Measurements from ENCODE around the gene SRSF7. TPM values are rescaled to one million over a fixed set of nuclear protein-coding genes. Genes with fewer than 3 reads are reported as not detected.
"Not testable (repeated sequence)": the region's sequence is repeated elsewhere in the genome, so short reads cannot be mapped to it uniquely, and the experiment has no call there.

Gene SRSF7
- 284 TPM for polyA plus RNA-seq

DNA sequence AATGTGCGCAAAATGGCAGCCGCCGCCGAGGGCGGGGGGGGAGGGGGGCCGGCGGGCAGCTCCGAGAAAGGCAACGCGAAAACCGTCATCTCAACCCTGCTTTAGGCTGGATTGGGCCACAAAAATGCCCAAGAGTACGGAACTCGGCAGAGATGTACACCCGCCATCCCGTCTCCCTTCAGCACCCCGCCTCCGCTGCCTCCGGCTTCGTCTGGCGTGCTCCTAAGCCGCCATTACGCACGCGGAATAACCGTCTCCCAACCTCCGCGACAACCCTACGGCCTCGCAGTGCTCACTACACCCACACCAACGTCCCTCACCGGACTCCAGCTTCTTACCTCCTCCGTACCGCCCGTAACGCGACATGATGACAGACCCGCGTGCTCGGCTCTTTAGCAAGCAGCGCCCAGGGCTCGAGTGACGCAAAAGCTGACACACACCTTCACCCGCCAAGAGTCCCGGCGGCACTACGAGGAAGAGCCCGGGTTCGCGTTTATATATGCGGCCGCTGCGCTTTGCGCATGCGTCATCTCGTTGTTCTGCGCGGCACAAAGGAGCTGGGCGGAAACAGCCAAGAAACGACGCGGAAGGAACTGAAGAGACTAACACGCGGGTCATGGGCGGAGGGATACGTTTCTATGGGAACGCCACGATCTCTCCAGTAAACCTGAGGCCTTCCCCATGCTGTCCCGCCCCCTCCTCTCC, at the start of gene SRSF7:
SRSF7 (minus strand) TSS at position 471 of the 705 bp plus-strand sequence; CDS start at position 366, 105 bp downstream.
- peaks cover 0 to 3% (median 0%) of the 10 kb centered on the region in 3 donors for H3K9me3 Mint-ChIP-seq
- H3K4me1 Mint-ChIP-seq, result peaks cover 35 to 46% (median 44%) of the 10 kb centered on the region in 3 donors
- H3K36me3 Mint-ChIP-seq, result peaks cover 20% of the 10 kb centered on the region
- peak within 1 kb of the TSS; percentile 99 to 100 (median 100) for H3K4me3 Mint-ChIP-seq
- peak within 1 kb of the TSS; percentile 99 to 100 (median 100) for H3K27ac Mint-ChIP-seq
- H3K27me3 Mint-ChIP-seq, result peaks cover 3% of the 10 kb centered on the region

DNA sequence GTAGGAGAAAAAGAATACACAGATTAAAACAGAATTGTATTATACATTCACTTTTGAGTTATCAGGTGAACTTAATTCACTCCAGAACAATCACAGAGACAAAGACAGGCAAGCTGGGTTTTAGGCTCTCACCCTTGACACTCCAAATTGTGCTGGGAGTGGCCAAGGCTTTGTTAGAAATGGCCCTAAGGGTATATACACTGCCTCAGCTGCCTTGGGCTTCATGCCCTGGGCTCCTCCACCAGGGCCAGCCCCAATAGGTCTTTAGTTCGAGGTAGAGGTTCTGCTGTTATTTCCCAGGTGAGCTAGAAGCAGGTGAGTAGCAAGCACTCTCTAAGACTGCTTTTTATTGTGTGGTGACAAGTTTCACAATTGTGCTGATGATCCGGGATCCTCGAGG, 46.8 kb upstream of the SRSF7 start:
- no peak overlapping the region for H3K27ac Mint-ChIP-seq
- no peaks in the 10 kb centered on the region for H3K4me1 Mint-ChIP-seq
- no peak overlapping the region for H3K4me3 Mint-ChIP-seq
- H3K9me3 Mint-ChIP-seq, result no peaks in the 10 kb centered on the region
- H3K27me3 Mint-ChIP-seq, result no peaks in the 10 kb centered on the region
- H3K36me3 Mint-ChIP-seq, result peaks cover 5% of the 10 kb centered on the region

DNA sequence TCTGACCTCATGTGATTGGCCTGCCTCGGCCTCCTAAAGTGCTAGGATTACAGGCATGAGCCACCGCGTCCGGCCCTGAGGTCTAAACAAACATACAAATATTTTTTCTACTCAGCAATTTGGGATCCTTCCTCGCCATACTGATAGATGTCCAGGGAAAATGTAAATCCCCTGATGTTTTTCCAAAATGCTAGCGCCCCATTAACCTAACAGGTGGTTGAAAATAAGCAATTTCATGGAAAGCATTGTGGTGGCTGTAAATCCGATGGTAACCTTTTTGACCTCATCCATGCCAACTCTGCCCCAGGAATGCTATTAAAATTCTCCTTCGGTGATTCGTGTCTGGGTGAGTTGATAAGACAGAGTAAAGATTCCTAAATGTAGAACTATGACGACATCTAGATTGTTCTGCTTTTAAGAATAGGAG, 46.1 kb upstream of the SRSF7 start:
- Mint-ChIP-seq H3K9me3 (no peaks in the 10 kb centered on the region), H3K4me3 (no peak overlapping the region), H3K27me3 (no peaks in the 10 kb centered on the region), H3K27ac (no peak overlapping the region), H3K4me1 (no peaks in the 10 kb centered on the region), H3K36me3 (peaks cover 5% of the 10 kb centered on the region)

DNA sequence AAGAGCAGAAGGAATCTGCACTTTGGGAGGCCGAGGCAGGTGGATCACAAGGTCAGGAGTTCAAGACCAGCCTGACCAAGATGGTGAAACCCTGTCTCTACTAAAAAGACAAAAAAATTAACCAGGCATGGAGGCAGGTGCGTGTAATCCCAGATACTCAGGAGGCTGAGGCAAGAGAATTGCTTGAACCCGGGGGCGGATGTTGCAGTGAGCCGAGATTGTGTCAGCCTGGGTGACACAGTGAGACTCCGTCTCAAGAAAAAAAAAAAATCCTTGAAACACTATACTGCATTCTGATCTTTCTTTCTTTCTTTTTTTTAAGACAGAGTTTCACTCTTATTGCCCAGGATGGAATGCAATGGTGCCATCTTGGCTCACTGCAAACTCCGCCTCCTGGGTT, 43.9 kb upstream of the SRSF7 start:
- H3K27me3 Mint-ChIP-seq, H3K9me3 Mint-ChIP-seq, H3K27ac Mint-ChIP-seq, H3K4me1 Mint-ChIP-seq, H3K36me3 Mint-ChIP-seq, H3K4me3 Mint-ChIP-seq: not testable (repeated sequence)

DNA sequence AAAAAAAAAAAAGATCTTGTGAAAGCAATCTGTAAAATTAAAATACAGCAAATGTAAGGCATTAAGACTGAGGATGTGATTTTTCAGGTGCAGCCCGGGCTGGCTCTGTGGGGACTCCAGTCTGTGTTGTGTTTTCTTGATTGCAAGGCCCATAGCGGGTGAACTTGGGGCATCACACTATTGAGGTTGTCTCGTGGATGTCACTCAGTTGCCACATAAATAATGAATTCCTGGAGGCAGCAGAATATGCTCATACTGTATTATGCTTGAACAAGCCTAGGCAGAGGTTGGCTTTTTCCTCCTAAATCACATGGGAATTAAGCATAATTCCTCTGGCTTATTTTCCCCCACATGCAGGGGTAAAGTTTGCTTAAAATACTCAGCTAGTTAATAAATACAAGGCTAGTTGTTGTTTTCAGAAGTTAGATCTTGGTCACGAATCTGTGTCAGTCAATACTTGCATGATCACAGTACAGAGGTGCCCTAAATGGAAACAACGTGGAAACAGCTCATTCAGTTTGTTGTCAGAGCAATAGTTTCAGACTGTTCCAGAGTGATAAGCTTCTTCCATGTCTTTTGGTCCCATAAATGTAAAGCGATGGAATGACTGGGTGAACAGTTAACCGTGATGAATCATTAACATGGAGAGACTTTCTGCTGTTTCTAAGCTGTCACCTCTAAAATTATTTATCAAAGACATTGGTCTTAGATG, 43.2 kb upstream of the SRSF7 start:
- Mint-ChIP-seq H3K9me3 (no peaks in the 10 kb centered on the region), H3K4me1 (no peaks in the 10 kb centered on the region), H3K36me3 (peaks cover 5% of the 10 kb centered on the region), H3K27me3 (no peaks in the 10 kb centered on the region), H3K27ac (peak overlapping the region in 1 of 3 donors; percentile 17), H3K4me3 (no peak overlapping the region)

DNA sequence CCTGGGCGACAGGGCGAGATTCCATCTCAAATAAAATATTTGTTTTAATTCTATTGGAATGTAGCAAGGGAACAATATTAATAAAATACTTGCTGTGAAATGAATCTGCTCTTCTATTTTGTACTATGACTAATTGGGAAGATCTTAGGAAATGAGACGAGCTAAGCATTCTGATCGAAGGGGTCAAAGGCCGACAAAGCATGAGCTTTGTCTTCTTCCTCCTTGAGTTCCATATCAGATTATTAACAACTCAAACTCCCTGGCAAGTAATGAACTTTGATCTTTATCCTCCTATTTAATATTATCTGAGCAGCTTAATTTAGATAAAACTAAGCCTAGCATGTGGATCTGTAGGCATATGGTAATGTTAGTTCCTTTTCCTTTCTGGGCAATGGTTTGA, 42.4 kb upstream of the SRSF7 start:
- H3K36me3 Mint-ChIP-seq, result peaks cover 1% of the 10 kb centered on the region
- H3K9me3 Mint-ChIP-seq, result no peaks in the 10 kb centered on the region
- no peaks in the 10 kb centered on the region for H3K4me1 Mint-ChIP-seq
- no peak overlapping the region for H3K4me3 Mint-ChIP-seq
- H3K27me3 Mint-ChIP-seq, result no peaks in the 10 kb centered on the region
- H3K27ac Mint-ChIP-seq, result no peak overlapping the region

DNA sequence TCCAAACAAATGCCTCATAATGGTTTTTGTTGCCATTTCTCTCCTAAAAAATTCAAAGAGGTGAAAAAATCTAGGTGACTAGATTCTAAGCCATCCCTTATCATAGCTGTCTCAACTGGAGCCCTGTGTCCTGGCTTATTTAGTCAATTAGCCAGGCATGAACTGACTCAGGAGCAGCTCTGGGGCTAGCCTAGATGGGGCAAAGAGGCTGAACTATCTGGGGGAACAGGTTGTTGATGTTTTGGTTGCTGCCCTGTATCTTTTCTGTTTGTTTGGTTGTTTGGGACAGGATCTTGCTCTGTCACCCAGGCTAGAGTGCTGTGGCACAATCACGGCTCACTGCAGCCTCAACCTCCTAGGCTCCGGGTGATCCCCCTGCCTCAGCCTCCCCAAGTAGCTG, 41.6 kb upstream of the SRSF7 start:
- no peaks in the 10 kb centered on the region for H3K9me3 Mint-ChIP-seq
- H3K4me1 Mint-ChIP-seq, result no peaks in the 10 kb centered on the region
- H3K27ac Mint-ChIP-seq, result no peak overlapping the region
- H3K27me3 Mint-ChIP-seq, result no peaks in the 10 kb centered on the region
- H3K36me3 Mint-ChIP-seq, result no peaks in the 10 kb centered on the region
- no peak overlapping the region for H3K4me3 Mint-ChIP-seq

DNA sequence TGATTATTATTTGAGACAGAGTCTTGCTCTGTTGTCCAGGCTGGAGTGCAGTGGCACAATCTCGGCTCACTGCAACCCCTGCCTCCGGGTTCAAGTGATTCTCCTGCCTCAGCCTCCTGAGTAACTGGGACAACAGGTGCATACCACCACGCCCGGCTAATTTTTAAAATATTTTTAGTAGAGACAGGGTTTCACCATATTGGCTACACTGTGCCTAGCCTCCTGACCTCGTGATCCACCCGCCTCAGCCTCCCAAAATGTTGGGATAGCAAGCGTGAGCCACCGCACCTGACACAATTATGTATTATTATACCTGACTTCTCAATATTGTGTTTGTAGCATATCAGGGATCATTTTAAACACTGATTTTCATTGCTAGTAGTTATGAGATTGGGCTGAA, 41.2 kb upstream of the SRSF7 start:
- not testable (repeated sequence) for H3K27me3 Mint-ChIP-seq, H3K9me3 Mint-ChIP-seq, H3K4me3 Mint-ChIP-seq, H3K36me3 Mint-ChIP-seq, H3K4me1 Mint-ChIP-seq, H3K27ac Mint-ChIP-seq

DNA sequence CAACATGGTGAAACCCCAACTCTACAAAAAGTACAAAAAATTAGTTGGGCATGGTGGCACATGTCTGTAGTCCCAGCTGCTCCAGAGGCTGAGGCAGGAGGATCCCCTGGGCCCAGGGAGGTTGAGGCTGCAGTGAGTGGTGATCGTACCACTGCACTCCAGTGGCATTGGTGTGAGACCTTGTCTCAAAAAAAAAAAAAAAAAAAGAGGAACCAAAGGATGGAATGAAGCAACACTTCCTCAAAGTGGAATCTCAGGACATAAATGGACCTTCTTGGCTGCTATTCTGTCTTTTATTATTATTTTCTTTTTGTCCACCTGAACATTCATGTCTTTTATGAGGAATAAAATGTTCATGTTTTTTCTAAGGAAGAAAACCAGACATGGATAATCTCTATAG, 40.6 kb upstream of the SRSF7 start:
- Mint-ChIP-seq H3K4me1 (no peaks in the 10 kb centered on the region), H3K4me3 (no peak overlapping the region), H3K36me3 (no peaks in the 10 kb centered on the region), H3K9me3 (no peaks in the 10 kb centered on the region), H3K27me3 (no peaks in the 10 kb centered on the region), H3K27ac (peak overlapping the region in 1 of 3 donors; percentile 7)

DNA sequence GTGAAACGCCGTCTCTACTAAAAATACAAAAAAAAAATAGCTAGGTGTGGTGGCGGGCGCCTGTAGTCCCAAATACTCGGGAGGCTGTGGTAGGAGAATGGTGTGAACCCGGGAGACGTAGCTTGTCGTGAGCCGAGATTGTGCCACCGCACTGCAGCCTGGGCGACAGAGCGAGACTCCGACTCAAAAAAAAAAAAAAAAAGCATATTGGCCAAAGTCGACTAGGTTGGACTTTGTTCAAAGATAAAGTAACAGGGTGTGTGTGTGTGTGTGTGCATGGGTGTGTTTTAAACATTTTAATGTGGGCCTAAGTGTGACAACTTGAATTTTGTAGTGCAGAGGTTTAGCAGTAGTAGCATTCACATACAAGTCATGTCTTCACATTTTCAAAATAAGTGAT, 38.5 kb upstream of the SRSF7 start:
- no peak overlapping the region for H3K4me3 Mint-ChIP-seq
- peak overlapping the region in 1 of 3 donors; percentile 35 for H3K27ac Mint-ChIP-seq
- H3K9me3 Mint-ChIP-seq, result no peaks in the 10 kb centered on the region
- H3K4me1 Mint-ChIP-seq, result no peaks in the 10 kb centered on the region
- no peaks in the 10 kb centered on the region for H3K27me3 Mint-ChIP-seq
- H3K36me3 Mint-ChIP-seq, result no peaks in the 10 kb centered on the region

DNA sequence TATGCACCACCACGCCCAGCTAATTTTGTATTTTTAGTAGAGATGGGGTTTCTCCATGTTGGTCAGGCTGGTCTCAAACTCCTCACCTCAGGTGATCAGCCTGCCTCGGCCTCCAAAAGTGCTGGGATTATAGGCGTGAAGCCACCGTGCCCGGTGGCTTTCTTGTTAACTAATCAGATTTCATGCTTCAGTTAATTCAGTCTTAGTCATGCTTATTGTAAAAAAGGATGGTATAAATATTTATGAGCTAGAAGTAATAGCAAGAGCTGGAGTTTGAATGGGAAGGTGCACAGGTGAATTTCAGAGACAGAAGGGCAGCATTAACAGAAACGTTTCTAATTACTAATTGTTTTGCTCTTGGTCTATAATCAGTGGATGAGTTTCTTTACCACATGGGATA, 37.1 kb upstream of the SRSF7 start:
- H3K27me3 Mint-ChIP-seq, result no peaks in the 10 kb centered on the region
- H3K27ac Mint-ChIP-seq, result no peak overlapping the region
- no peaks in the 10 kb centered on the region for H3K9me3 Mint-ChIP-seq
- no peaks in the 10 kb centered on the region for H3K4me1 Mint-ChIP-seq
- no peaks in the 10 kb centered on the region for H3K36me3 Mint-ChIP-seq
- no peak overlapping the region for H3K4me3 Mint-ChIP-seq

DNA sequence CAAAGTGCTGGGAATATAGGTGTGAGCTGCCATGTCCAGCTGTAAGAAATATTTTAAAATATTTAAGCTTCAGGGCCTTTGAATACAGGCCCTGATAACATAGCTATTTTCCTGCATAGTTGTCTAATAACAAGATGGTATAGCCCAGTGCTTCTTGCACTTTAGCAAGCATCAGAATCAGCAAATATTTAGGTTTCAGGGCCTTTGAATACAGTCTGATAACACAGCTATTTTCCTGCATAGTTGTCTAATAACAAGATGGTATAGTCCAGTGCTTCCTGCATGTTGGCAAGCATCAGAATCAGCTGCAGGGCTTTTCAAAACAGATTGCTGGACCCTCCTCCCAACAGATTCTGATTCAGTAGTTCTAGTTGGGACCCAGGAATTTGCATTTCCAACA, 32.4 kb upstream of the SRSF7 start:
- no peaks in the 10 kb centered on the region for H3K9me3 Mint-ChIP-seq
- no peaks in the 10 kb centered on the region for H3K27me3 Mint-ChIP-seq
- H3K4me3 Mint-ChIP-seq, result no peak overlapping the region
- peaks cover 4% of the 10 kb centered on the region for H3K36me3 Mint-ChIP-seq
- no peak overlapping the region for H3K27ac Mint-ChIP-seq
- H3K4me1 Mint-ChIP-seq, result peaks cover 0 to 8% (median 7%) of the 10 kb centered on the region in 3 donors

DNA sequence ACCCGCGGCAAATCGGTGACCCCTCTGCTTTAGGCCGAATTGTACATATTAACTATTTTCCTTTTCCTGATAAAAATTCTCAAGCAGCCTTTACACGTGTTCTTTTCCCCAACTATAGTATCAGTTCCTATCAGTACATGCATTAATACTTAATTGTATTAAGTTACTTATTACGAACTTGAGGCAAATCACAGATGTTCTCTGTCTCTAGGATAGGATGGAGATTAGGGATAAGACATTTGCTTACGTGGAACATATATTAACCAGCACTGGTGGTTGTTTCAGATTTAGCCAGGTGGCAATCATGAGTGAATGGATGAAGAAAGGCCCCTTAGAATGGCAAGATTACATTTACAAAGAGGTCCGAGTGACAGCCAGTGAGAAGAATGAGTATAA, 27.5 kb upstream of the SRSF7 start:
- Mint-ChIP-seq H3K4me3 (peak overlapping the region; percentile 96 to 99 (median 97)), H3K27me3 (peaks cover 7% of the 10 kb centered on the region), H3K9me3 (no peaks in the 10 kb centered on the region), H3K4me1 (peaks cover 13 to 16% (median 13%) of the 10 kb centered on the region in 3 donors), H3K36me3 (peaks cover 6% of the 10 kb centered on the region), H3K27ac (peak overlapping the region; percentile 74 to 93 (median 89))

DNA sequence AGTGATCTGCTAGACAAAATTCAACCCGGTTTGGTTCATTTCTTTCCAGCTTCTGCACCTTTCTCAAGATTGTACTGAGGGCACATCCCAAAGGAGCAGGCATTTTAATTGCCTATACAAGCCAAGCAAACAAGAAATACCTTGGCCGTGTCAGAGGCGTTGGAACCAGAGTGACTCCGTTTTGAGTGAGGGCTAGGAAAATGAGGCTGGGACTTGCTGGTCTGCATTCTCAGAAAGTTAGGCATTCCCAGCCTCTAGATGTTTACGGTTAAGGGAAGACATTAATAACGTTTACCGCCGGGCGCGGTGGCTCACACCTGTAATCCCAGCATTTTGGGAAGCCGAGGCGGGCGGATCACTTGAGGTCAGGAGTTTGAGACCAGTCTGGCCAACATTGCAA, 25.4 kb upstream of the SRSF7 start:
- H3K27ac Mint-ChIP-seq, result peak overlapping the region in 1 of 3 donors; percentile 14
- peaks cover 11 to 14% (median 13%) of the 10 kb centered on the region in 3 donors for H3K4me1 Mint-ChIP-seq
- H3K9me3 Mint-ChIP-seq, result no peaks in the 10 kb centered on the region
- H3K27me3 Mint-ChIP-seq, result peaks cover 7% of the 10 kb centered on the region
- H3K36me3 Mint-ChIP-seq, result peaks cover 2% of the 10 kb centered on the region
- peak overlapping the region in 3 of 4 donors; percentile 39 to 86 (median 52) for H3K4me3 Mint-ChIP-seq

DNA sequence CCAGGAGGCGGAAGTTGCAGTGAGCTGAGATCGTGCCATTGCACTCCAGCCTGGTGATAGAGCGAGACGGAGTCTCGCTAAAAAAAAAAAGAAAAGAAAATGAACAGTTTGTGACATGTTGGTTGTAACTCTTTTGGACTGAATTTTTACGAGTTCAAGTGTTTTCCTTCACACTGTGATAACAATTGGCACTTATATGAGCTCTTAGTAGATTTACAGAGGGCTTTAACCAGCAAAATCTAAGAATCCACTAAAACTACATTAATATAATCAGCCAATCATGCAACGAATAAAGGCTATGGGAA, 24.7 kb upstream of the SRSF7 start:
- H3K27ac Mint-ChIP-seq, result peak overlapping the region in 1 of 3 donors; percentile 14
- H3K4me1 Mint-ChIP-seq, result peaks cover 11 to 13% (median 11%) of the 10 kb centered on the region in 3 donors
- peaks cover 7% of the 10 kb centered on the region for H3K27me3 Mint-ChIP-seq
- H3K36me3 Mint-ChIP-seq, result peaks cover 2% of the 10 kb centered on the region
- H3K4me3 Mint-ChIP-seq, result peak overlapping the region in 1 of 4 donors; percentile 86
- no peaks in the 10 kb centered on the region for H3K9me3 Mint-ChIP-seq
